HG03175 (cell line): ENCODE results near the gene TMEM14A.
A peak's percentile ranks its signal among the peaks of the same experiment; 100 is the strongest.
"Not testable (repeated sequence)": the region's sequence is repeated elsewhere in the genome, so short reads cannot be mapped to it uniquely, and the experiment has no call there.

Experiments
- ATAC-seq: cut with Tn5 transposase; IDR thresholded peaks from one replicate; pipeline ENCODE4 v1.9.1; 2021; ENCODE audit warnings: mild to moderate bottlenecking, moderate library complexity; ENCODE audit not compliant: unreplicated experiment

The TMEM14A gene

DNA sequence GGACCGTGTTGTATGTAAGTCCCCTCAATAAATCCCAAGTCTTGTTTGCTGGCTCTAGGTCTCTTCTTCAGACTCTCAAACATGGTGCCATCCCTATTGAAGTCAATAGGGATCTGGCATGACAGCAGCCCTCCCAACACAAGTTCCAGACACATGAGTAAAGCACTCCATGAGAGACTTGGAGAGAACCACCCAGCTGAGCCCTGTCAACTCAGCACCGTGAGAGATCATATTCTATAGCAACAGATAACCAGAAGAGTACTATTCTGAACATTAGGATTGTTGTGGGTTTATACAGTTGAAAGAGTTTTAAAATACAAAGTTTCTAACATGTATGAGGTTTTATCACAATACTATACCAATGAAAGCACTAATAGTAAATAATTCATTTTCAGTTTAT lies 23.5 kb downstream of the TMEM14A start:
- no peak for ATAC-seq

DNA sequence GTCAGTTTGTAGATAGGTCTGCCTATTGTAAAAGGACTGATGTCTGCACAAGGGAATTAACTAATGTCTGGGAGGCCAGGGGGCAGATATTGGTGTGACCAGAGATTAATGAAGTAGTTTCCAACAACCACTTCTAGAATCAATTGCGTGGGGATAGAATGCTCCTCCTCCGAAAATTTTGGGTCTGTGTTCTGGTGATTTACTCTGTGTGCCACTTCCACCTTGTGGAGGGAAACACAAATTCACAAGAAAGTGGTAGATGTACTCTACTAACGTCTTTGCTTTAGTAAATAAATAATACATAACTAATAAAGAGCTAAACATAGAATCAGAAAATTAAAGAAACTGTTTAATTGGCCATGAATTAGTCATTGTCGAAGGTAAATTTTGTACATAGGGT lies 25.5 kb downstream of the TMEM14A start:
- no peak for ATAC-seq

DNA sequence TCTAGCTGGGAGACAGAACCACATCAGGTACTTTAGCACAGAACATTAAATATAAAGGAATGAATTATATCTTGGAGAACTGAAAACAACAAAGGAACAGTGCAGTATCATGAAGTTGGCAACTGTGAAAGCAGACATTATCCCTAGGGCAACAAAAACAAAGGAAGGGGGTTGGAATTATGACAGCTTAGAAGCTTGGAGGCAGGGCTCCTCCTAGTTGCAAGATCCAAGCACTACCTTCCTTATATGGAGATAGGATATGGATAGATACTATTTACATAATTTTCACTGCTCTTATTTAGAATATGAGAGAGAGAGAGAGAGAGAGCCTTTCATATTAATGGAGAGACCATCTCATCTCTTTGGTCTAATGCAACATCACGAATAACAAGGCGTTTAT lies 27.0 kb downstream of the TMEM14A start:
- ATAC-seq = no peak

DNA sequence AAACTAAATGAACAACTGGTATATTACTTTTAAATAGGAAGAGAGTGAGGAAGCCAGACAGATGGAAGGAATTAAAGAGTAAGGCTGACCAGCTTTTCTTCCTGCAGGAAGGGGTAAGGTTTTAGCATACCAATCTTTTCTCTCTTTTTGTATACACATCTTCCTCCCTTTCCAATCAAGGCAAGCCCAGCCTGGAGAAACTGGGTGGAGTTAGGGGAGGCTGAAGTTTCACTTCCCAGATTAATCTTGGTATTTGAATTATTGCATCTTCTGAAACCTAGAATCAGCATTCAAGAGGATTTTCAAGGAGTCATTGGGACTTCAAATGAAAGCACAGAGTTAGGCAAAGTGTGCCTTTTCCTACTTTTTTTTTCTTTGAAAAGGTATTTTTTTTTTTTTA lies 33.1 kb downstream of the TMEM14A start:
- ATAC-seq = no peak

DNA sequence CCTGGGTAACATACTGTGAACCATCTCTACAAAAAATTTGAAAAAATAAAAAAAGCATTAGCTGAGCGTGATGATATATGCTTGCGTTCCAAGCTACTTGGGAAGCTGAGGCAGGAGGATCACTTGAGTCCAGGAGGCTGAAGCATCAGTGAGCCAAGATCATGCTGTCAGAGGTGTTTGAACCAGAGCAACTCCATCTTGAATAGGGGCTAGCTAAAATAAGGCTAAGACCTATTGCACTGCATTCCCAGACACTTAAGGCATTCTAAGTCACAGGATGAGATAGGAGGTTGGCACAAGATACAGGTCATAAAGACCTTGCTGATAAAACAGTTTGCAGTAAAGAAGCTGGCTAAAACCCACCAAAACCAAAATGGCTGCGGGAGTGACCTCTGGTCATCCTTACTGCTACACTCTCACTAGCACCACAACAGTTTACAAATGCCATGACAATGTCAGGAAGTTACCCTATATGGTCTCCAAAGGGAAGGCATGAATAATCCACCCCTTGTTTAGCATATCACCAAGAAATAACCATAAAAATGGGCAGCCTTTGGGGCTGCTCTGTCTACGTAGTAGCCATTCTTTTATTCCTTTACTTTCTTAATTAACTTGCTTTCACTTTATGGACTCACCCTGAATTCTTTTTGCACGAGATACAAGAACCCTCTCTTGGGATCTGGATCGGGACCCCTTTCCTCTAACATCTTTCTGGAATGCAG lies 34.0 kb downstream of the TMEM14A start:
- ATAC-seq = not testable (repeated sequence)

DNA sequence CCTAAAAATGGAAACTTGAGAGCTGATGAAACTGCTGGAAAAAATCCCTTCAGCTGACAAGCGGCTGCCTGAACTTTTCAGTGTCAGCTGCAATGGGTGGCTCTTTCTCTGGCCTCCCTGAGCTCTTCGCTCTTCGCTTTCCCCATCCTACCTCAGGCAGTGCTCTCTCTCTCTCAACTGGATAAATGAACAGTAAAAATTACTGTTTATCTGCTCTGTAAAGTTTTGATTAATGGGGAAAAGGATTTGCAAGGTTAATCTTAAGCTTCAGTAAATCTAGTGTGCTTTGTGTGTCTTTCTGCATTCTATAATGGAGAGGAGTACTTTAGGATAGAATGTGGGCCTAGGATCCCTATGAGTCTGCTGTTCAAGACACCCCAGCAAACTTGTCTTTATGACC lies 35.1 kb downstream of the TMEM14A start:
- no peak for ATAC-seq

DNA sequence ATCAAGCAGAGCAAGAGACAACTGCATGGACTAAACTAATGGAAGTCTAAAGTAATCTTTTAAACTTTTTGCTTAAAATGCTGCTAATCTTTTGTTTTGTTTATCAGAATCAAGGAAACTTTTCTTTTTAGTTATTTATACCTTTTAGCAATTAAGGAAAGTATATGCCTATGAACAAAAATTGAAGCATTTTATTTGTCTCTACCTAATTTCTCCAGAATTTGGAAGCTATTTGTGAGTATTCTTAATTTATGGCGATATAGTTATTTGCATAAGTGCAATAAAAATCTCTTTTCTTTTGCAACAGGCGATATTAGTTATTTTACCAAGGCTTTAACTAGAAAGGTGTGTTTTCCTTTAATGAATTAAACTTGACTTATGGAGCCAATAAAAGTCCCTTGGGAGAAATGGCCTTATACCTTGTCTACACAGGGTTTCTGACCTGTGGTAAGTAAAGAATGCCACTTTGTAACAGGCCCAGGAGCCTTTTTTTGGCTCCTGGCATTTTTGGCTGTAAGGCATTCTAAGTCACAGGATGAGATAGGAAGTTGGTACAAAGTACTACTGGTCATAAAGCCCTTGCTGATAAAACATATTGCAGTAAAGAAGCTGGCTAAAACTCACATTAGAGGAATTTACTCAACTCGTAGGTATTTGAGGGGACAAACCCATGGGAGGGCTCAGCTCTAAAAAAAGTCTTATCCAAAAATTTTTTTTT lies 37.2 kb downstream of the TMEM14A start:
- no peak for ATAC-seq

DNA sequence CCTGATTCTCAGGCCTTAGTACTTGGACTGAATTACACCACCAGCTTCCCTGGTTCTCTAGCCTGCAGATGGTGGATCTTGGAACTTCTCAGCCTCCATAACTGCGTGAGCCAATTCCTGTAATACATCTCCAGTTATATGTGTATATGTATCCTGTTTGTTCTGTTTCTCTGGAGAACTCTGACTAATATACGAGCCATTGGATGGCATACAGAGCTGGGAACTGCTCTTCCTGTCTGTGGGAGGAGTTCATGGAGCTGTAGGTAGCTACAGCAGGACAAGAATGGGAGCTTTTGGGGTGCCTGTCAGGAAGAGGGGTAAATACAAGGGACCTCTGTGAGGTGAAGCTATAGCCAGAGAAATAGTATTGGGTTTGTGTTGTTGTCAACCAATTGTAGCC lies 41.2 kb downstream of the TMEM14A start:
- ATAC-seq = no peak

DNA sequence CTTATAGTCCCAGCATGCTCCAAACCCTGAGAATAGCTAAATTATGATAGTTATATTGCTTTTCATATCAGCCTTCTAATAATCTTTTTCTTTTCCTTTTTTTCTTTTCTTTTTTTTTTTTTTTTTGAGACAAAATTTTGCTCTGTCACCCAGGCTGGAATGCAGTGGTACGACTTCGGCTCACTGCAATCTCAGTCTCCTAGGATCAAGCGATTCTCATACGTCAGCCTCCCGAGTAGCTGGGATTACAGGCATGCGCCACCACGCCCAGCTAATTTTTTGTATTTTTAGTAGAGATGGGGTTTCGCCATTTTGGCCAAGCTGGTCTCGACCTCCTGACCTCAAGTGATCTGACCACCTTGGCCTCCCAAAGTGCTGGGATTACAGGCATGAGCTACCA lies 43.8 kb downstream of the TMEM14A start:
- not testable (repeated sequence) for ATAC-seq

DNA sequence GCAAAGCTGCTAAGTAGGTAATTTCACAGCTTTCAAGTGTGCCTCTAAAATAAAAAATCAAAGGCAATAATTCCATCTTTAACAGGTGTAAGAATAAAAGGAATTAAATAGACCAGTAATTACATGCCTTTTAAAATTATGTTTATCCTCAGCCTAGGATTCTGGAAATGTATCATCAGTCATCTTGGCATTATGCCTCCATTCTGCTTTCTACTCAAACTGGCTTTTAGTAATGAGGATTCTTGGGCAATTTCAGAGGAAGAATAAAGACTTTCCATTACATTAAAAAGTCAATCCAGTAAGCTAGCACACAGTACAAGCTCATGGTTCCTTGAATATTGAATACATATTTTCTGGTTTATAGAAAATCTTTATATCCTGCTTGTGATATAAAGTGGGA lies 47.6 kb downstream of the TMEM14A start:
- no peak for ATAC-seq

DNA sequence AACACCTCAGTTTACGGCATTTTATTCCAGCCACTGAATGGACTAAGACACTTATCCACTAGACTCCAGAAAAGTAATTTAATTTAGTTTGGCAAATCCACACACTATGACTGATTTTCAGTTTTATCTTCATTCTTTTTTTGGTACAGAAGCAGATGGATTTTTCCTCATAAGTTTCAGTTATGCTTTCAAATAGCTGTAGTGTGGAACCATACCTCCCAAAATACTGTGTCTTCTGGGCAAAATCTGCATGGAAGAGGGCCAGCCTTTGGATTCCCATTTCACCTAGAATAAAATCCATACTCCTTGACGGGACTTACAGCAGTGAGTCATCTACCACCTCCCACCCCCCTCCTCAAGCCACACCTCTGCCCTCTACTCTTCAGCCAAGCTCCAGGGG lies 49.4 kb downstream of the TMEM14A start:
- ATAC-seq = no peak

DNA sequence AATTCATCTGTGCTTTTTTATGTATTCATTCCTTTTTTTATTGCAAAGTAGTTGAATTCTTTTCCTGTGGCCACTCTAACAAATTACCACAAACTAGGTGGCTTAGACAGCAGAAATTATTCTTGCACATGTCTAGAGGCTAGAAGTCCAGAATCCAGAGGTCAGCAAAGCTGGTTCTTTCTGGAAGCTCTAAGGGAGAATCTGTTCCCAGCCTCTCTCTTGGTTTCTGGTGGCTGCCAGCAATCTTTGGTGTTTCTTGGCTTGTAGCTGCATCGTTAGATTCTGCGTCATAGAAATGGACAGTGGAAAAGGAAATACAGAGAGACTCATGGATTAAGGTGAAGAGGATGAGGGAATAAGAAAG lies 53.1 kb downstream of the TMEM14A start:
- ATAC-seq = no peak

DNA sequence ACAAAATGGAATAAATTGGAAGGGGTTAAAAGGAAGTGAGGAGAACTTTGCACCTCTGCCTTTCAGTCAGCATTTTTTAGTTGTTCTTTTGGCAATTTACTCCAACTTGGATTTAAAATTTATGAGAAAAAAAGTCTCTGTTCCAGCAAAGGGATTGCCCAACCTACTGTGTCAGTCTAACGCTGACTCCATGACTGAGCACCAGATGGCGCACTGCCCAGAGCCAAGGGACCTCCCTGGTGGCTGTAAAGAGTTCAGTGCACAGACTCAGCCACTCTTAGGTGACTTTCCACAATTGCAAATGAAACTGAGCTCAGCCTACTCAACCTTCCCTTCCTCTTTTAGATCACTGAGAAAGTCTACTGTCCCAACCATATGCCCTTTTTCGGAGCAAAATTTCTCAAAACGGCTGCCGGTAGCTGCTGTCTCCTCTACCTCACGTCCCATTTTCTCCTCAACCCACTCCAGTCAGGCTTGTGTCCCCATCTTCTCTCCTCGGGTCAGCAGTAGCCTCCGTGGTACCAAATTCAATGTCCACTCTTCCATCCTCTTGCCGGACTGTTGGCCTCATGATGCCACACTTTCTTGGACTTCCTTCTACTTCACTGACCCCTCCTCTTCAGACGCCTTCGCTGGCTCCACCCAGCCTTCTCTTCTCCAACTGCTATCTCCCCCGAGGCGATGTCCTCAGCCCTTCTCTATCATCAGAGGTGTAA lies 53.7 kb downstream of the TMEM14A start:
- ATAC-seq = peak; percentile 98

DNA sequence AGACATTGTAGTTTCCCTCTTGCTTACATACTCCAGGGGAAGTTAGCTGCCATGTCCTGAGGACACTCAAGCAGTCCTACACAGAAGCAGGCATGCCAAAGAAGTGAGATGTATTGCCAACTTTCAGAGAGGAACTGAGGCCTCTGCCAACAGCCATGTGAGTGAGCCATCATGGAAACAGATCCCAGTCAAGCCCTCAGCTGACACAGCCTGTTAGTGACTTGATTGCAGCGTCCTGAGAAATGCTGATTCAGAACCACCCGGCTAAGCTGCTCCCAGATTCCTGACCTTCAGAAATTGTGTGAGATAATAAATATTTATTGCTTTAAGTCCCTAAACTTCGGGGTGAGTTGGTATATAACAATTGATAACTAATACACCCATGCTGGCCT lies 54.2 kb downstream of the TMEM14A start:
- no peak for ATAC-seq

DNA sequence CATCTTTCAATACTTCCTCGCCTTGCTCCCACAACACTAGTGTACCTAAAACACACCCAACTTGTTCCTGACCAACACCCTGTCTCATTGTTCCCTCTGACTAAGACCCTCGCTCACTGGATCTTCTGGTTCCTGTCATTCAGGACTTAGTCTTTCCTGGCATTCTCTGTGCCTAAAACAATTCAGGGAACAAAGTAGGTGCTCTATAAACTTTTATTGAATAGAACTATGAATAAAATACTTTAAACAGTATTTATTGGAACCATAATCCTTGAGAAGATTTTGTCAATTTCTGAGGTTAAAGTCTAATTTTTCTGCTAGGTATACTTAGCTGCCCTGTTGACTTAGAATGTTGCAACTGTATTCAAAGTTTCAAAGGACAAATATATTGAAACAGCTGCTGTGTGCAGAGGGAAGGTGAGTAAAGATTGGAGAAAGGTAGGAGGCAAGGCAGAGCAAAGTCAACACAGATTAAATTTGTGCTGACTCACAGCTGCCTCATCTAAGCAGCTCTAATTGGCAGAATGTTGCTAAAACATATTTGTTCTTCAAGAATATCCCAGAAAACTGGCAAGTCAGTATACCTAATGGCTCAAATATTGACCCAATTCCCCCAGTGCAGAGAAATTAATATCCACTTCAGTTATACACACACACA lies 54.8 kb downstream of the TMEM14A start:
- no peak for ATAC-seq

DNA sequence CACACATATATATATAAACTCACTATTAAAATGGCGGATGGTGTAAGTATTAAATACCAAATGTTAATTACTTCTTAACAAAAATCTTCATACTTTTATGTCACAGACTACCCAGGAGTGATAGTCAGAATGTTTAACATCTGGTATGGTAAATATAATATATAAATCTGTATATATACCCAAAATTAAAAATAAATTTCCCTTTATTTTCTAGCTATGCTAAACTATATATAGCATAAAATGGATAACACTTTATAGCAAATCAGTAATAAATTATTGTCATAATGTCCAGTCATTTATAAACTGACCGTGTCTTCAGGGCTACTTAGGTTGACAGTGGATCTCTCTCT lies 55.3 kb downstream of the TMEM14A start:
- no peak for ATAC-seq

DNA sequence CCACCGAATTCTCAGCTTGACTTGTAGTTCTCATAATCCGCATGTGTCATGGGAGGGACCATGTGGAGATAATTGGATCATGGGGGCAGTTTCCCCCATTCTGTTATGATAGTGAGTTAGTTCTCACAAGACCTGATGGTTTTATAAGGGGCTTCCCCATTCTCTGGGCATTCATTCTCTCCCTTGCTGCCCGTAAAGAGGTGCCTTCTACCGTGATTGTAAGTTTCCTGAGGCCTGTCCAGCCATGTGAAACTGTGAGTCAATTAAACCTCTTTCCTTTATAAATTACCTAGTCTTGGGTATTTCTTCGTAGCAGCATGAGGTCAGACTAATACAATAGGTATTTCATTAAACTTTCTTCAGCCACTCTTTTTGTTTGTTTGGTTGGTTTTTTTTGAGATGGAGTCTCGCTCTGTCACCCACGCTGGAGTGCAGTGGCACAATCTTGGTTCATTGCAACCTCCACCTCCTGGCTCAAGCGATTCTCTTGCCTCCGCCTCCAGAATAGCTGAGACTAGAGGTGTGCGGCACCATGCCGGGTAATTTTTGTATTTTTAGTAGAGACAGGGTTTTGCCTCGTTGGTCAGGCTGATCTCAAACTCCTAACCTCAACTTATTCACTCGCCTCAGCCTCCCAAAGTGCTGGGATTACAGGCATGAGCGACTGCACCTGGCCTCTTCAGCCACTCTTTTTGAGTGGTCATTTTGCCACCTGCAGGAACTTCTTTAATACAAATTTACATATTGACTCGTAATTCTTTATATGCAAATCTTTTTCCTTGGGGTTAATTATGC lies 56.0 kb downstream of the TMEM14A start:
- no peak for ATAC-seq

DNA sequence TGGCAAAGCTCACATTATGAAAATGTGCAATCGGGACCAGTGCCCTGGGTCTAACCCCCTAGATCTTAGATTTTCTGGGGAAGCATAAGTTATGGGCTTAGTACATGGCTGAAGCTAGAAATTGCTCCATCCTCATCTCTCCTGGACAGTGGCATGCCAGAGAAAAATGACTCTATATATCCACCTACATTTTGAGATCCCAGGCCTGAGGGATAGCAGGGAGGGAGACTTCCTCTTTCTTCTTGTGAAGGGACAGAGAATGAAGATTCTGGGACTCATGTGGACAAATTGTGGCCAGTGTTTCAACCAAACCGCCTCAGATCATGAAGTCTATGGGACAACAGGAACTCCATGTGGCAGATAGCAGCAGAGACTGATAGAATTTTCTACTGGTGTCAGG lies 57.0 kb downstream of the TMEM14A start:
- no peak for ATAC-seq

DNA sequence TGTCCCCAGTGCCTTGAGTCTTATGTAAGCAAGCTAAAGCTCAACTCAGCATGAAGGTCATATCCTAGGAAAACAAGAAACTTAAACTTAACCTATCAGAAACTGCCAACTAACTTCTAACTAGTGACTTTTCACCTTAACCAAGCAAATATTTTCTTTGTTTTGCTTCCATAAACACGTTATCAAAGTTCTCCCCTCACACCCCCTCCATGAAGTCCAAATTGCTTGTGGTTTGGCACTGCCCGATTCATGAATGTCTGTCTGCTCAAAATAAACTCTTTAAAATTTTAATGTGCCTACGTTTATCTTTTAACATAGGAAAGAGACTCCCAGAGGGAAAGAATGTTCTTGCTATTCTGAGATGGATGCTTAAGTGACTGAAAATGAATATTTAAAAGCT lies 57.5 kb downstream of the TMEM14A start:
- no peak for ATAC-seq

DNA sequence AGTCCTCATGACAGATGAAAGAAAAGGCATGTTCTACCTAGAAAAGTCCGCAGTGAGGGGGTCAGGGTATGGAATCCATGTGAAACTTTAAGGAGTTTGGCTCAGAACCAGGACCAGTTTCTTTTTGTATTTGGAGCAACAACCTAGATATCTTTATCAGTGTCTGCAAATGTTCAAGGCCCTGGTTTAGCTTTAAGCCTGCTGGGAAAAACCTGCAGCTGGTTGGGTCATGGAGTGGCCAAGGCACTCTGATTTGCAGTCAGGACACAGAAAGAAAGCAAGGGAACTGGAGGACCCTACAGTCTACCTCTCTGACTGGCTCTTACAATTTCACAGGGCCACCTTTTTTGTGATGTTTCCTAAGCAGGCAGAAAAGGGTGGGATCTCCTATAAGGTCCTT lies 58.7 kb downstream of the TMEM14A start:
- no peak for ATAC-seq

DNA sequence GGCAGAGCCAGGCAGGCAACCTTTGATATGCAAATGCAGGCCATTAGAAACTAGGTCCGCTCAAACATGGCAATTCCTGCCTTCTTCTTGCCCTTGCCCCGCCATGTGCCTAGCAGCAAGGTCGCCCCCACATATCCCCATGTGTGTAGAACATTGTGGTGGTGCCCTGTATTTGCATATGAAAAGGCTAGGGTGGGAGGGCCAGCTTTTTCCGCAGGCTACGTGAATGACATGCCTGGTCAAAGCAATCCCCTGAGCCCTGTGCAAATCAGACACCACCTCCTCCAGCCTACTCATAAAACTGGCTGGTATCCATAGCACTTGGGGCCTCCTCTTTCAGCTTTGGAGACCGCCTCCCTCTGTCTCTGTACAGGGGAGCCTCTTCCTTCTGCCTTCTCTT lies 60.8 kb downstream of the TMEM14A start:
- no peak for ATAC-seq
